GM18873 (cell line): ENCODE measurements around the gene CCN6.

Experiments
- ATAC-seq: cut with Tn5 transposase; IDR thresholded peaks from one replicate; pipeline ENCODE4 v1.9.1; 2021; ENCODE audit warnings: mild to moderate bottlenecking, moderate library complexity, moderate number of reproducible peaks; ENCODE audit not compliant: unreplicated experiment, low FRiP score

The CCN6 gene

GRCh38 chr6:112109262-112109661, 55.4 kb downstream of the CCN6 start:
- no peak for ATAC-seq

GRCh38 chr6:112113431-112113830, 59.5 kb downstream of the CCN6 start:
- no peak for ATAC-seq

- no peak for ATAC-seq
Measured at GRCh38 chr6:112113918-112114317, 60.0 kb downstream of the CCN6 start.

- no peak for ATAC-seq
Measured at GRCh38 chr6:112114577-112115223, 60.8 kb downstream of the CCN6 start.

GRCh38 chr6:112116221-112116620, 62.3 kb downstream of the CCN6 start:
- ATAC-seq = no peak

- ATAC-seq = no peak
Measured at GRCh38 chr6:112117554-112117953, 63.6 kb downstream of the CCN6 start.

GRCh38 chr6:112118034-112118433, 64.1 kb downstream of the CCN6 start:
- no peak for ATAC-seq
